Measurements from ENCODE around the gene MON1A.

DNA sequence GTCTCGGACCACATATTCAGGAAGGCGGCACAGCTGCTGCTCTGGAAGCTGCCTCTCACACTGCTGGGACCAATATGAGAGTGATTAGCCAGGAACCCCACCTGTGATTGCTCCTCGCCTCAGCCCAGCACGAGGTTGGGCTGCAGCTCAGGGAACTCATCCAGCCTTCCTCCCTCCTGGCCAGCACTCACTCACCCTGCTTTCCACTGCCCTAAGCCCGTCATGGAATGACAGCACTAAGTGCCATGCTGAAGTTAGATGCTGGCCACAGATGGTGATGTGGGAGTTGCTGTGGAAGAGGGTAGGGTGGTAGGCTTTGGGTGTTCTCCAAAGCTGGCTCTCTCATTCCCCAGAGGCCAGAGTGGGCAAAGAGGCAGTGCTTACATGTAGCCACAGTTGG, 33.3 kb downstream of the MON1A start:
- TF ChIP-seq ZNF274 (IDR thresholded peaks at IDR 0.05; ENCODE audit: insufficient read depth, insufficient read length): no peak
- TF ChIP-seq, protein P1, sequence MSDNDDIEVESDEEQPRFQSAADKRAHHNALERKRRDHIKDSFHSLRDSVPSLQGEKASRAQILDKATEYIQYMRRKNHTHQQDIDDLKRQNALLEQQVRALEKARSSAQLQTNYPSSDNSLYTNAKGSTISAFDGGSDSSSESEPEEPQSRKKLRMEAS (IDR thresholded peaks at IDR 0.05; ENCODE audit: low read depth, low read length): no peak
- TF ChIP-seq RFX5 (IDR thresholded peaks at IDR 0.05; ENCODE audit: low read depth, low read length): no peak
- TF ChIP-seq MYC (IDR thresholded peaks at IDR 0.05; ENCODE audit: insufficient read depth, insufficient read length, insufficient replicate concordance, low read length, severe bottlenecking): no peak
- TF ChIP-seq, protein P2, sequence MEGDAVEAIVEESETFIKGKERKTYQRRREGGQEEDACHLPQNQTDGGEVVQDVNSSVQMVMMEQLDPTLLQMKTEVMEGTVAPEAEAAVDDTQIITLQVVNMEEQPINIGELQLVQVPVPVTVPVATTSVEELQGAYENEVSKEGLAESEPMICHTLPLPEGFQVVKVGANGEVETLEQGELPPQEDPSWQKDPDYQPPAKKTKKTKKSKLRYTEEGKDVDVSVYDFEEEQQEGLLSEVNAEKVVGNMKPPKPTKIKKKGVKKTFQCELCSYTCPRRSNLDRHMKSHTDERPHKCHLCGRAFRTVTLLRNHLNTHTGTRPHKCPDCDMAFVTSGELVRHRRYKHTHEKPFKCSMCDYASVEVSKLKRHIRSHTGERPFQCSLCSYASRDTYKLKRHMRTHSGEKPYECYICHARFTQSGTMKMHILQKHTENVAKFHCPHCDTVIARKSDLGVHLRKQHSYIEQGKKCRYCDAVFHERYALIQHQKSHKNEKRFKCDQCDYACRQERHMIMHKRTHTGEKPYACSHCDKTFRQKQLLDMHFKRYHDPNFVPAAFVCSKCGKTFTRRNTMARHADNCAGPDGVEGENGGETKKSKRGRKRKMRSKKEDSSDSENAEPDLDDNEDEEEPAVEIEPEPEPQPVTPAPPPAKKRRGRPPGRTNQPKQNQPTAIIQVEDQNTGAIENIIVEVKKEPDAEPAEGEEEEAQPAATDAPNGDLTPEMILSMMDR (IDR thresholded peaks at IDR 0.05 in 2 of 3, conservative IDR thresholded peaks at IDR 0.05 in 1 of 3; ENCODE audit: control insufficient read depth in 2 of 3, extremely low read depth in 1 of 3, insufficient read depth in 1 of 3, low read depth in 3 of 3, low read length in 3 of 3): no peak
- TF ChIP-seq, protein P3, sequence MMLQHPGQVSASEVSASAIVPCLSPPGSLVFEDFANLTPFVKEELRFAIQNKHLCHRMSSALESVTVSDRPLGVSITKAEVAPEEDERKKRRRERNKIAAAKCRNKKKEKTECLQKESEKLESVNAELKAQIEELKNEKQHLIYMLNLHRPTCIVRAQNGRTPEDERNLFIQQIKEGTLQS (IDR thresholded peaks at IDR 0.05; ENCODE audit: borderline replicate concordance, extremely low read depth, low read depth, low read length): no peak
